Endothelial cell of umbilical vein (primary cell): ENCODE measurements around the gene KLHL5. TPM values are rescaled to one million over a fixed set of nuclear protein-coding genes. Genes with fewer than 3 reads are reported as not detected.

Source experiments
- BruUV-seq: library from RNA; stranded (reverse); fragments of 400-500 nt; replicated peaks from 2 replicates; lab custom pipeline; 2021; lab: Mats Ljungman, UMichigan
- CTCF ChIA-PET: fragments of 300-600, 350-600 bp; sonication (Branson Sonifier 250); formaldehyde crosslinking; loops from one replicate; lab custom pipeline; 2021; ENCODE audit warnings: antibody characterized with exemption, inconsistent platforms; lab: Charles Lee
- POLR2A ChIA-PET: fragments of 300-600, 350-600 bp; sonication (Branson Sonifier 250); formaldehyde crosslinking; loops from one replicate; lab custom pipeline; 2021; ENCODE audit warnings: antibody characterized with exemption, inconsistent platforms; lab: Charles Lee
- DNase-seq: peaks from one replicate; pipeline ENCODE4 v3.0.0-alpha.2; 2011; ENCODE audit warnings: low read depth, low spot score
- FAIRE-seq: peaks from 2 replicates; lab custom pipeline; 2011; peaks lifted over from hg19 to GRCh38; lab: Jason Lieb, UNC
- H2AFZ ChIP-seq: 2 replicates; pipeline ENCODE4 v1.6.0; 2012; ENCODE audit warnings: low read depth, low read length, control low read depth, inconsistent platforms
- H3K27ac ChIP-seq: 2 replicates; pipeline ENCODE4 v1.5.1; 2011; ENCODE audit warnings: low read depth, mild to moderate bottlenecking, control low read depth, low read length, moderate library complexity; ENCODE audit not compliant: insufficient read depth
- H3K27me3 ChIP-seq, 2 experiments: 2 replicates each; pipeline versions ENCODE4 v1.6.0 to v1.6.1; 2011; ENCODE audit warnings: low read length in 2 of 2, mixed read lengths in 1 of 2; ENCODE audit not compliant: control insufficient read depth in 2 of 2, insufficient read depth in 2 of 2
- H3K36me3 ChIP-seq, 2 experiments: 2 replicates in 1 of 2; 3 replicates in 1 of 2; pipeline ENCODE4 v1.5.1; 2011; ENCODE audit warnings: low read length in 2 of 2, mild to moderate bottlenecking in 1 of 2, moderate library complexity in 1 of 2; ENCODE audit not compliant: control insufficient read depth in 2 of 2, insufficient read depth in 2 of 2; ENCODE audit errors: extremely low read depth in 1 of 2
- H3K4me1 ChIP-seq: 3 replicates; pipeline ENCODE4 v1.5.1; 2011; ENCODE audit warnings: mild to moderate bottlenecking, low read length; ENCODE audit not compliant: control insufficient read depth, insufficient read depth; ENCODE audit errors: extremely low read depth
- H3K4me2 ChIP-seq: 2 replicates; pipeline ENCODE4 v1.6.1; 2011; ENCODE audit warnings: low read length, control low read depth, mixed read lengths; ENCODE audit not compliant: insufficient read depth
- H3K4me3 ChIP-seq, 3 experiments: fragments of 200-600 bp in 1 of 3; sonication (generic), shearing (Covaris generic) in 1 of 3; replicated peaks in 1 of 3; 2 replicates each; pipeline ENCODE4 v1.5.1; 2011 to 2016; ENCODE audit warnings: control low read depth in 3 of 3, low read length in 3 of 3, mild to moderate bottlenecking in 2 of 3, inconsistent platforms in 1 of 3, low read depth in 1 of 3, moderate library complexity in 1 of 3; ENCODE audit not compliant: insufficient read depth in 1 of 3
- H3K79me2 ChIP-seq: 2 replicates; pipeline ENCODE4 v1.6.0; 2012; ENCODE audit warnings: low read length, inconsistent platforms; ENCODE audit not compliant: control insufficient read depth, insufficient read depth
- H3K9ac ChIP-seq: replicated peaks from 2 replicates; pipeline ENCODE3; 2011; ENCODE audit warnings: low read length, control low read depth; ENCODE audit not compliant: insufficient read depth; ENCODE audit errors: extremely low read depth
- H3K9me1 ChIP-seq: replicated peaks from 3 replicates; pipeline ENCODE4 v1.6.0; 2011; ENCODE audit warnings: mild to moderate bottlenecking, low read length; ENCODE audit not compliant: control insufficient read depth, insufficient read depth; ENCODE audit errors: extremely low read depth
- H3K9me3 ChIP-seq: replicated peaks from 2 replicates; pipeline ENCODE4 v1.5.1; 2012; ENCODE audit warnings: low read length, inconsistent platforms; ENCODE audit not compliant: control insufficient read depth, insufficient read depth
- H4K20me1 ChIP-seq: replicated peaks from 2 replicates; pipeline ENCODE3; 2011; ENCODE audit warnings: mild to moderate bottlenecking, low read length; ENCODE audit not compliant: control insufficient read depth, insufficient read depth; ENCODE audit errors: extremely low read depth
- CTCF ChIP-seq, 2 donors: IDR thresholded peaks; 1 replicate in 1 of 2; 2 replicates in 1 of 2; pipeline ENCODE4 v1.5.1; 2011; ENCODE audit warnings: low read length in 2 of 2, mild to moderate bottlenecking in 2 of 2, moderate library complexity in 2 of 2, control low read depth in 1 of 2, inconsistent platforms in 1 of 2, low read depth in 1 of 2; ENCODE audit not compliant: insufficient read depth in 1 of 2; ENCODE audit errors: extremely low read depth in 1 of 2
- EZH2 ChIP-seq: IDR thresholded peaks from 2 replicates; pipeline ENCODE4 v1.6.1; 2012; ENCODE audit warnings: borderline replicate concordance, low read depth, mild to moderate bottlenecking, moderate library complexity, low read length, inconsistent platforms; ENCODE audit not compliant: severe bottlenecking
- FOS ChIP-seq: IDR thresholded peaks from 2 replicates; pipeline ENCODE4 v1.6.1; 2011; ENCODE audit warnings: mild to moderate bottlenecking, low read length, moderate library complexity, borderline replicate concordance; ENCODE audit not compliant: insufficient read depth
- GATA2 ChIP-seq: IDR thresholded peaks from 2 replicates; pipeline ENCODE4 v1.7.0; 2011; ENCODE audit warnings: low read depth, mild to moderate bottlenecking, moderate library complexity, mixed read lengths, low read length; ENCODE audit not compliant: insufficient read length, insufficient read depth
- JUN ChIP-seq: IDR thresholded peaks from 2 replicates; pipeline ENCODE4 v1.6.1; 2011; ENCODE audit warnings: borderline replicate concordance, low read depth; ENCODE audit not compliant: insufficient read length, insufficient read depth
- MAX ChIP-seq: IDR thresholded peaks from 2 replicates; pipeline ENCODE4 v1.6.1; 2011; ENCODE audit not compliant: insufficient read depth, insufficient read length
- MYC ChIP-seq: IDR thresholded peaks from one replicate; pipeline ENCODE4 v1.6.1; 2011; ENCODE audit warnings: mild to moderate bottlenecking, low read depth, low read length
- POLR2A ChIP-seq: IDR thresholded peaks from 2 replicates; pipeline ENCODE4 v1.6.1; 2012; ENCODE audit warnings: low read depth, mild to moderate bottlenecking, control low read depth, low read length
- POLR2AphosphoS5 ChIP-seq: IDR thresholded peaks from 2 replicates; pipeline ENCODE4 v1.6.1; 2012; ENCODE audit warnings: low read depth, mild to moderate bottlenecking, control low read depth, low read length, moderate library complexity; ENCODE audit not compliant: insufficient read depth
- dilution Hi-C: fragments of 300-500 bp; cut with MboI; formaldehyde crosslinking; loops from one replicate; pipeline ENCODE4 v1.15.0; 2019; ENCODE audit warnings: low sequenced_read_pairs; ENCODE audit not compliant: extremely low pct_ligation_motif_present
- intact Hi-C: fragments of 100-400 bp; cut with micrococcal nuclease; formaldehyde crosslinking; loops from one replicate; pipeline ENCODE4 v1.10.0; 2022
- polyA plus RNA-seq, 4 experiments: library from polyadenylated mRNA; depleted of rRNA in 3 of 4; stranded (reverse) in 3 of 4; unstranded in 1 of 4; fragments of >200 nt; gene quantifications; 2 replicates each; pipeline versions ENCODE4 v1.2.1 to v1.2.3, GENCODE V29; 2011 to 2012; ENCODE audit warnings: missing spikeins in 1 of 4
- total RNA-seq: library from RNA; stranded (reverse); gene quantifications from 2 replicates; pipeline ENCODE4 v1.2.3, GENCODE V29; 2021

KLHL5 gene
- total and polyA plus RNA-seq, 2 donors (not counting 3 experiments of a cell fraction or from before 2014, with no cell fraction given), result 32.2 to 54.6 TPM

GRCh38 chr4:39056023-39056422, 6.0 kb upstream of the KLHL5 start:
- Histone ChIP-seq H3K79me2 (peaks cover 52% of the 10 kb centered on the region), H3K4me1 (no peaks in the 10 kb centered on the region), H2AFZ (no peak overlapping the region), H3K36me3 (no peaks in the 10 kb centered on the region), H3K27me3 (no peaks in the 10 kb centered on the region), H3K9me1 (no peaks in the 10 kb centered on the region), H4K20me1 (no peaks in the 10 kb centered on the region), H3K4me2 (no peak overlapping the region), H3K4me3 (no peak overlapping the region), H3K9me3 (no peaks in the 10 kb centered on the region), H3K27ac (no peak overlapping the region), H3K9ac (no peak overlapping the region)
- intact Hi-C loops, result no loop called here
- POLR2A ChIA-PET, result no interaction called here
- CTCF ChIA-PET, result no interaction called here
- BruUV-seq, result no TSS peak
- FAIRE-seq (no peak), DNase-seq (no peak)
- TF ChIP-seq POLR2AphosphoS5 (no peak), POLR2A (no peak), JUN (no peak), CTCF (IDR thresholded peaks at IDR 0.05; ENCODE audit: extremely low read depth in 1 of 2, insufficient read depth in 1 of 2, low read depth in 1 of 2, low read length in 2 of 2) (no peak), GATA2 (no peak), EZH2 (no peak), FOS (no peak), MYC (no peak), MAX (no peak)
- dilution Hi-C loops, result no loop called here
